HG03460 (cell line): ENCODE data around the gene RHOXF2B.
"Not testable (repeated sequence)": the region's sequence is repeated elsewhere in the genome, so short reads cannot be mapped to it uniquely, and the experiment has no call there.

Source experiments
- ATAC-seq: cut with Tn5 transposase; IDR thresholded peaks from one replicate; pipeline ENCODE4 v1.9.1; 2021; ENCODE audit not compliant: unreplicated experiment

RHOXF2B gene

DNA sequence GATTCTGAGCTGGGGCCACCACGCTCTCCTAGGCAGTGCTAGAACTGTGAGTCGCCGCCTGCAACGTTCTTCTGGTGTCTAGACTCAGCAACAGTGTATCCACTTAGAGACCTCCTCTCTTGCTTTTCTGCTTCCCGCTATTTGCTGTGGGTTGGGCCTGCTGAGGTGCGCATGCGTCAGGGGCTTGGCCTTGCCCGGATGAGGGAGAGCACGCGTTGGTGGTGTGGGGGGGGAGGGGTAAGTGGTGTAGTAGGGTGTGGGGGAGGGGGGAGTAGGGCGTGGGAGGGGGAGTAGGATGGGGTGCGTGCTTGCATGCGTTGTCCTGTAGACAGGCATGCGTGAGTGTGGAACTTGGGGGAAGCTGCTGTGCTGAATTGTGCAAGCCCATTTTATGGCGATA lies at the start of gene RHOXF2B:
Gene RHOXF2B (minus strand): TSS at position 101 of the 400 bp plus-strand sequence. CDS start 138 bp downstream, outside the sequence.
- ATAC-seq: not testable (repeated sequence)

DNA sequence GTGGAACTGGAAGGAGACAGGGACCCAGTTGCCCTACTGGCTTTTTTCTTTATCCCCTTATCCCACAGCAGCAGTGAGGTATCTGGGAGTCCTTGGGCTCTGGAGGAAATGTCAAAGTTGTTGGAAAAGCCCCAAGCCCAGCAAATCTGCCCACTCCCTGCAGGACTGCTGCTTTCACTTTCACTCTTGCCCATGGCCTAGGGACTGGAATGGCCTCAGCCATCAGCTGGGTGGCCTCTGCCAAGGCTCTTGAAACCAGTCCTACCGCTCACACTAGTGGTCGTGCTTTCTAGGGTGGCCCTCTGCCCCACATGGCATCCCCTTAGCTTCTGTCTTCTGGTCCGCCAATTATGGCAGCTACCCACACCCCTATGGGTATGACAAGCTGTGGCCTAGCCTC lies 48.0 kb upstream of the RHOXF2B start:
- no peak for ATAC-seq

DNA sequence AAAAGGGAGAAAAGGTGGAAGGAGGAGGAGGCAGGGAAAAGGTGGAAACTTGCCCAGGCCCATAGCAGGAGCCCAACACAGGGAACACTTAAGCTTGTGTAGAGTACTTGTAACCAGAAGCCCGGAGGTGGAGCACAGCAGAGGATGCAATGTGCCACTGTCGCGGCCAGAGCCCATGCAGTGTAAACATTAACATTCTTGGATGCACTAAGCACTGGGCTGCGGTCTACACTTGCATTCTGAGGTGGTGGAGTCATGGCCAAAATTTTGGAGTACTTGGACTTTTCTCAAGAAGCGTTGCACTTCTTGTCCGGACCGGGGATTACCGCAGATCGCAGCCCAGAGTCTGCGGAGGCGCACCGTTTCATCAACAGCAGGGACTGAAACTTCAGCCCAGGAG lies 42.7 kb upstream of the RHOXF2B start:
- no peak for ATAC-seq

DNA sequence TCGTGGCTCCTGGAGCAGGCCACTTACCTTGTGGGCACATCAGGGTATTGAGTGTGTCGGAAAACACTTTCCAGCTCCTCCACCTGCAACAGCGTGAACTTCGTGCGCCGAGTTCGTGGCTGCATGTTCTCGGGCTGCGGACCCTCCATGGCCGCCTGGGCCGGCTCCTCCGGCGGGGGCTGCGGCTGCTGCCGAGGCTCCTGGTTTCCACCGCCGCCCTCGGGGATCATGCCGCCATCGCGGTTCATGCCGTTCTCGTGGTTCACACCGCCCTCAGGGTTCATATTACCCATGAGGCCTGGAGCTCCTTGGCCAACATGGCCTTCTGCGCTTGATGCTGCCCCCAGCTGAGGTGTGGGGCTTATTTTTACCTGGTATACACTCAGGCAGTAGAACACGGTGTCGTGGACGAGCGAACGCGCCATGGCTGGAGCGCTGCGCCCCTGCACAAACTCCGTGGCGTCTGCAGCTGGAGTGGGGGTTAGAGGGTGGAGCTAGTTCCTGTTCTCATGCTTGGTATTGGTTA lies 38.0 kb upstream of the RHOXF2B start, which contains the start of gene RHOXF1:
Gene RHOXF1 (minus strand): TSS at position 476 of the 526 bp plus-strand sequence. CDS start 51 bp downstream, at position 425.
- no peak for ATAC-seq

DNA sequence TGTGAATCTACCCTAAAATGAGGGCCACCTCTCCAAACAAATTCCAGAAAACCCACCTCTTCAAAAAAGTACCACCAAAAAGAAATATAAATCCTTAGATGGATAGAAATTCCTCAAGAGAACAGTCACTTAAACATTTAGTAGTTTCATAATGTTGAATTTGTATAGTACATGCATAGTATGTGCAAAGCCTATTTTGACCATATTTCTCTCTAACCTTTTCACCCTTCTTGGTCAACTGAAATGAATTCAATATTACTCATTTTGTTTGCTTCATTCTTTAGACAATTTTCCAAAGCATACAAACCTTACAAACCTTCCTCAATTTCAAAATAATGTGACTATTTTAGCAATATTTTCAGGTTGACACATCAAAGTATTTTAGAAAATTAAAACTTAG lies 34.1 kb upstream of the RHOXF2B start:
- no peak for ATAC-seq

DNA sequence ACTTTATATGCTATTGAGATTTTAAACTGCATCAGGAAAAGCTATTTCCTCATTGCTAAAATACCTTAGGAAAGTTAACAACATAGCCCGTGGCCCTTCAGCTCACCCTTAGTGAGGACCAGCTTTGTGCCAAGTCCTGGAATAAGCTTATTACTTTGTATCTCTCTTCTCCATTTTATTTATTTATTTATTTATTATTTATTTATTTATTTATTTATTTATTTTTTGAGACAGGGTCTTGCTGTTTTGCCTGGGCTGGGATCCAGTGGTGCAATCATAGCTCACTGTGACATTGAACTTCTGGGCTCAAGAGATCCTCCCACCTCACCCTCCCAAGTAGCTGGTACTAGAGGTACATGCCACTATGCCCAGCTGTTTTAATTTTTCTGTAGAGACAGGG lies 31.9 kb upstream of the RHOXF2B start:
- no peak for ATAC-seq

DNA sequence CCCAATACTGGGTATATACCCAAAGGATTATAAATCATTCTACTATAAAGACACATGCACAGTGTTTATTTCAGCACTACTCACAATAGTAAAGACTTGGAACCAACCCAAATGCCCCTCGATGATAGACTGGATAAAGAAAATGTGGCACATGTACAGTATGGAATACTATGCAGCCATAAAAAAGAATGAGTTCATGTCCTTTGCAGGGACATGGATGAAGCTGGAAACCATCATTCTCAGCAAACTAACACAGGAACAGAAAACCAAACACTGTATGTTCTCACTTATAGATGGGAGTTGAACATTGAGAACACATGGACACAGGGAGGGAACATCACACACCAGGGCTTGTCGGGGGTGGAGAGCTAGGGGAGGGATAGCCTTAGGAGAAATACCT lies 27.2 kb upstream of the RHOXF2B start:
- ATAC-seq: not testable (repeated sequence)

DNA sequence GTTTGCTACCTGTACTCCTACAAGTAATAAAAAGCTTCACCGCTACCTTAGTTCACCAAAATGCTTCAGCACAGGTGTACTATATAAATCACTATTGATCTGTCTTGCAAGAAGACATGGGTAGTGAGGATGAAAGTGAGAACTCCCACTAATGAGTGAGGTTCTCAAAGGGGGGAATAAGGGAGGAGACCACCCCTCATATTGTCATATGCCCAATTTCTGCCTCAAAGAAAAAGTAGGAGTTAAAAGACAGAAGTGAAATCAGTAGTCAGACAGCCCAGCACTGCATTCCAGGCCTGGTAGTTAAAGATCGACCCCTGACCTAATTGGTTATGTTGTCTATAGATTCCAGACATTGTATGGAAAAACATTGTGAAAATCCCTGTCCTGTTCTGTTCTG lies 23.6 kb upstream of the RHOXF2B start:
- ATAC-seq: not testable (repeated sequence)

DNA sequence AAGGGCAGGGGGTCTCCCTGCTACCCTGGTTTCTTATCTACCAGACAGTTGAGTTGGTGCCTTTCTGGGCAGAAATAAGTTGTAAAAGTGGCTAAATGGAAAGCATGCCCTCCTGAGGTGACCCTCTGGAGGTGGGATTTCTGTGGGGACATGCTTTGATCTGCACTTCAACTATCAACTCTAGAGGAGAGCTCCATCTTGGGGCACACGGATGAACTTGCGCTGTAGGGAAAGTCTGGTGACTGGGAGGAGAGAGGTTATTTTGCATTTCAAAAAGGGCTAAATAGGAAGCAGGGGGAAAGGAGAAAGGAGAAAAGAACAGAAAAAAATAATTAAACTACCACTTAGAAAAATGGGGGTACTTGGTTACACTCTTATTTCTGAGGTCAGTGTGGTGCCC lies 12.7 kb upstream of the RHOXF2B start:
- ATAC-seq: no peak

DNA sequence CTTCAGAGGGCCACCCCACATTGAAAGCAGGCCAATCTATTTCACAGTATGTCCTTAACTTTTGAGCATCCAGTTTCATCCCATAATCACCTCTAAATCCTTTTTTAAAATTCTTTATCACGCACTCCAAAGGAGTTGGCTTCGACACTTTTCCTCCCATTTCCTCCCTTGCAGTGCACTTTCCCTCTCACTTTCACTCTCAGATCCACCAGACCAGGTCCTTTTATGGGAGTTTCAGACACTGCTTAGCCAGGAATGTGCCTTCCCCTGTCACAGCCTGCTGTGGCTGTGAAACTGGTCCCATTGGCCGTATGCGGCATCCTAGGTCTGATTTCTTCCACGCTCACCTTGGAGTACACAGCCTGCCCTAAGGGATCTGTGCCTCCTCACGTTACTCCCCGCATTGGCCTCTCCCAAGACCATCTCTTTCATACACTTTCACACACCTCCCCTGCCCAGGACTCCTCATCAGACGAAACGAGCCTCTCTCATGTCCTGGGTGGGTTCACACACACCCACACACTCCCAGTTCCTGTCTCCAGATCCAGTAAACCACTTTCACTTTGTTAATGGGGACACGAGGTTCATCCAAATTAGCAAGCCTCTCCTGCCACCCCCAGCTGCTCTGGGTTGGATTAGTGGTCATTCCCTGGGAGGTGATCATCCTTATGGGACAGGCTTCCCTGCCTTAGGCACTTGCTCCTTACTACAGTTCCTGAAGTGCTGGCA lies 10.0 kb upstream of the RHOXF2B start:
- ATAC-seq: no peak

DNA sequence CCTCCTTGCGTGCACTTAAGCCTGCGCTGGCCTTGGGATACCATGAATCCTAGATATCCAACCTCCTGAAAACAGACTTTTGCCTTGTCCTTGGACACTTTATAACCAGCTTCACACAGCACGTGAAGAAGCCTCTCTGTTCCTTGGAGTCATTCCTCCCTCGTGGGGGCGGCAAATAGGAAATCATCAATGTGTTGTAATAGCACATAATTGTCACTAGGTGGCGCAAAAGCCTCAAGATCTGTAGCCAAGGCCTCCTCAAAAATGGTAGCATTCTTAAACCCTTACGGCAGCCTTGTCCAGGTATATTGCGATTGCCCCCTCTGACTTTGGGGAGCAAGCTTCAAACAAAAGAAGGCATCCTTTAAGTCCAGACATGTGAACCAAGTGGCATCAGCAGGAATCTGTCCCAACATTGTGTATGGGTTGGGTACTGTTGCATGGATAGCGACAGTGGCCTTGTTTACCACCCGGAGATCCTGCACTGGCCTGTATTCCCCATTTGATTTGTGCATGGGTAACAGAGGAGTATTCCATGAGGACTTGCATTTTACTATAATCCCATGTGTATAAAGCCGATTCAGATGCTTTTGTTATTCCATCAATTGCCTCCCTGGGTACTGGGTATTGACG lies 8.2 kb upstream of the RHOXF2B start:
- ATAC-seq: not testable (repeated sequence)

DNA sequence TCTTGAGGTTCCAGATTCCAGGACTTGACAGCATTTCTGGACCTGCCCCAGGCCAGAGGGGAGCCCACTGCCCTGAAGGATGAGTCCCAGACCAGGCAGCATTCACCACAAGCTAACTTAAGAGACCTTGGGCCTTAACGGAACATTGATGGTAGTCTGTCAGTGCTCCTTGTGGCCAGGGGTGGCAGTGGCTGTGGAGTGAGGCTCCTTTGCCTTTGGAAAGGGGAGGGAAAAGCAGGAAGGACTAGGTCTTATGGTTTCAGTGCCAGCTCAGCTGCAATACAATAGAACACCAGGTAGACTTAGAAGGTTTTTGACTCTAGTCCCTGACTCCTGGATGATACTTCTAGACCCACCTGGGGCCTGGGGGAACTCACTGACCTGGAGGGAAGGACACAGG lies 11.3 kb downstream of the RHOXF2B start:
- ATAC-seq: not testable (repeated sequence)

DNA sequence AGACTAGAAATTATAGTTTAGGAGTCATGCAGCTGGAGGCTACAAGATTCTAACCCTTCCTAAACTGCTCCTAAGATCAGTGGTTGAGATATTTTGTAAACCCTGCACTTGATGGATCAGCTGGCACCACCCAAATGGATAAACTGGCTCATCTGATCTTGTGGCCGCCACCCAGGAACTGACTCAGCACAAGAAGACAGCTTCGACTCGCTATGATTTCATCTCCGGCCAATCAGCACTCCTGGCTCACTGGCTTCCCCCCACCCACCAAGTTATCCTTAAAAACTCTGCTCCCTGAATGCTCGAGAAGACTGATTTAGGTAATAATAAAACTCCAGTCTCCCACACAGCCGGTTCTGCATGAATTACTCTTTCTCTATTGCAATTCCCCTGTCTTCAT lies 34.8 kb downstream of the RHOXF2B start:
- not testable (repeated sequence) for ATAC-seq

DNA sequence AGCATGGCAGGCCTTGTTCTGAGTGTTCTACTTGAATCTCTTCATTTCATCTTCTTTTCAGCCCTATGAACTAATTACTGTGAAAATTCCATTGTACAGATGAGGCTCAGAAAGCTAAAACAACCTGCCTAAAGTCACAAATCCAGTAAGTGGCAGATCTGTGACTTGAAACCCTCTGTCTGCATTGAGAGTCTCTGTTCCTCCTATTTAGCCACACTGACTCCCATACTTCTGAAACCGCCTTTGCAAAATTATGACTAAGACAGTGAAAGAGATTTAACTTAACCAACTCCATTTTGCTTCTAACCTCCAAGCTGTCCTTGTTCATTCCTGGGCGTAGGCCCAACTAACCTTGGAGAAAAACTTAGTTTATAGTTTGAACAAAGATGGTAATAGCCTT lies 35.2 kb downstream of the RHOXF2B start:
- ATAC-seq: peak; percentile 64

DNA sequence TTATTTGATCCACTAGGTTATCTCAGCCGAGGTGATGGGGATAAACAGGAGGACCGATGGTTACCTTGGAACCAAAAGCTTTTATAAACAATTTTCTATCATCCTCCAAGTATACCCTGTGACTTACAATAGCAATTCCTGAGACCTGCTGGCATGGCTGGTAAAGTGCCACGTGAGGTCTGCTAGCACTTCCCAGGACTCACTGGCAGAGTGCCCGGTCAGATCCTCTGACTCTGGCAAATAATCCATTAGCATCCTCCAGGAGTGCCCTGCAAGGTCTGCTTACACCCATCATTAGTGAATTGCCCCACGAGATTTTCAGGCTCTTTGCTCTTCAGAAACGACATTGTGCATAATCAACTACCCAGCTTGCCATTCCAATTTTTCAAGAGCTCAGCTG lies 37.3 kb downstream of the RHOXF2B start:
- not testable (repeated sequence) for ATAC-seq

DNA sequence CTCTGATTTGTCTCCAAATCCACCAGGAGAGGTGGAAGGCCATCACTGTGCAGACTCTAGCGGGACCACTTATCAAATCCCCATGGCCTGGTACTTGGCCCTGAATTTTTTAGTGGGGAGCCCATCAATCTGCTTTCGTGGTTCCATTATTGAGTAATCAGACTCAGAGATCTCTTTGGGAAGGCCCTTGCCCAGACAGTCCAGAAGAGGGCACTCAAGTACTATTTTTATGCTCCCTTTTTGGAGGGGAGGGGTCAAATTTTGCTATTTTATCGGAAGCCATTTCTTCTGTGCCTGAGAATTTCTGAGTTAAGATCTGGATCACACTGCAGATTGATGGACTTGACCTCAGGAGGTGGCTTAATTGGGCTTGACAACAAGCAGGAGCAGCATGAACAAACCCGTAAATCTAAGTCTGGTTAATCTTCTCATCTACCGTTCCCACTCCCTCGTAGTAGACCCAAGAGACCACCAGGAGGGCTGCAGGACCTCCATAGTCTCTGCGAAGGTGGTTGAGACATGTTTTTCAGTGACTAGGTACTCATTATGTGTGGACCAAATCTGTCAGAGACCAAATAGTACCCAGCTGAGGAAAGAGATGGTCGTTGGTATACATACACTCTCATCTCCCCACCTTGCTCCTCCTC lies 38.3 kb downstream of the RHOXF2B start:
- not testable (repeated sequence) for ATAC-seq

DNA sequence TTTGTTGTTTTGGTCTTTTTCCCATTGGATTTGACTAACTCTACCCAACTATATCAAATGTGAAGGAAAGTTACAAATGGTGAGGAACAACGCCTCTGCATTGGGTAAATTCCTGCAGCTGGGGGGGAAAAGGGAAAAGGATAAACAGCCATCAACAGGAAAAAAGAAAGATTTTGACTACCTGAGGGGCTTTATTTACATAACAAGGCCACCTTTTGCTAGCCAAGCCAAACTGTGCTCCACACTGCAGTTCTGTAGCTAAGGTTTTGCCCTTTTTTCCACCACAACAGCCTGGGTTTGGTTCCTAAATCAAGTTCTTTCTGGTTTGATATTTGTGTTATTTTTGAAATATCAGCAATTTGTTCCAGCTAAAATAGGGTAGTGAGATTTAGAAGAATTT lies 40.8 kb downstream of the RHOXF2B start:
- no peak for ATAC-seq

DNA sequence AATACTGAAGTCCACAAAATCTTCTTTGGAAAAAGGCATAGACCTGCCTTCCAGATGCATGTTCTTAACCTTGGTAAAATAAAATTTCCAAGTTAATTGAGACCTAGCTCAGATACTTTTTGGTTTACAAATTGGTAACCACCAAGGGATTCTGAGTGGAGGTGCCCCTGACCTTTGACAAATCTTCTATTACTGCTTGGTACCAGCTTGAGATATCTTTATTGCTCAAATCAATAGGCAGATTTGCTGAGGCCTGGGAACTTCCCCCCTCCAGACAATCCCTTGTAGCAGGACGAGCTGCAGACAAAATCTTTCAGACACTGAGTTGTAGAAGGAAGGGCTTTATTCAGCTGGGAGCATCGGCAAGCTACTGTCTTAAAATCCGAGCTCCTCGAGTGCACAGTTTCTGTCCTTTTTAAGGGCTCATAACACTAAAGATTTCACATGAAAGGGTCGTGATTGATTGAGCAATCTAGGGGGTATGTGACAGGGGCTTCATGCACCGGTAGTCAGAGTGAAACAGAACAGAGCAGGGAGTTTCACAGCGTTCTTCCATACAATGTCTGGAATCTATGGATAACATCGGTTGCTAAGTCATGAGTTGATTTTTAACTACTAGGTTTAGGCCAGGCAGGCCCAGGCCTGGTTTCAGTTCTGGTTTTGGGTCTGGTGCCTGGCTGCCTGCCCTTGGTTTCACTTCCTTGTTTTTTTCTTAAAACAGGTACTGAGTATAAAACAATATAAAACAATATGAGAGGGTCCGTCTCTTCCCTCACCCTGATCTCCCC lies 41.8 kb downstream of the RHOXF2B start:
- ATAC-seq: peak; percentile 79

DNA sequence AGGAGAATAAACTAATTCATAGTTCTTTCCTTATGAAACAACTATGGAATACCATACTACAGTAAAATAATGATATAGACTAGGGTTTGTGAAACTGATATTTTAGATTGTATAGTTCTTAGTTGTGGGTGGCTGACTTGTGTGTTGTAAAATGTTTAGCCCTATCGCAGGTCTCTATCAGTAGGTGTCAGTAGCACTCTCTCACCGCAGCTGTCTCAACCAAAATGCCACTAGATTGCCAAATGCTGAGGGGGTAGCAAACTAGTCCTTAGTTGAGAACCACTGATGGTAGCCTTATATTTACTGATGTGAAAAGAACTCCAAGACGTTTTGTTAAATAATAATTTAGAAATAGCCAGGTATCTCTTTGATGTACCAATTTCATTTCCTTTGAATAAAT lies 48.1 kb downstream of the RHOXF2B start:
- ATAC-seq: no peak

DNA sequence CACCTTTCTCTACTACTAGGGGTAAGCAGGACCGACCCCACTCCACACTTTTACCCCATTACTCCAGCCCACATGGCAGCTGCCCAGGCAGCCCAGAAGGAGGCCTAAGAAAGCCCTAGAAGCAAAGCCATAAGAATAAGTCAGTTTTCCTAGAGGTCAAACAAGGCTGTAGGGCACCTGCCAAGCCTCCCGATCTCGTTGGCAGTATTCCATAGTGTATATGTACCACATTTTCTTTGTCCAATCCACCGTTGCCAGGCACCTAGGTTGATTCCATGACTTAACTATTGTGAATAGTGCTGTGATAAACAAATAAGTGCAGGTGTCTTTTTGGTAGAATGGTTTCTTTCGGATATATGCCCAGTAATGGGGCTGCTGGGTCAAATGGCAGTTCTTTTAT lies 54.2 kb downstream of the RHOXF2B start:
- no peak for ATAC-seq

DNA sequence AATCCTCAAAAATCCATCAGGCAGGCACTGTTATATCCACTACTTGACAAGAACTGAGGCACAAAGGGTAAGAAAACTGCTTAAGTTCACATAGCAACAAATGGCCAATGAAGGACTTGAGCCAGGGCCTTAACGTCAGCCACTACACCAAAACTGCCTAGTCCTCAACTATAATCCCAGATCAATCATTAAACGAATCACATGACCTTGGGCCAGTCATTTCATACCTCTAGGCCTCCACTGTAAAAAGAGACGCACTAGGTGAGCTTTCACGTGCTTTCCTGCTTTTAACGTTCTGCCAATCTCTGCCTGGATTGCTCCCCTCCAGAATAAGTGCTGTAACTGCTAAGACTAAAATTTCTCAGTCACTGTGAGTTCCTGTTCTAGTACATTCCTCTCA lies 54.7 kb downstream of the RHOXF2B start:
- no peak for ATAC-seq
